CD4-positive, alpha-beta T cell (primary cell): ENCODE measurements around the gene RPL4. TPM values are rescaled to one million over a fixed set of nuclear protein-coding genes. Genes with fewer than 3 reads are reported as not detected.

ENCODE experiments used
- ATAC-seq: fragments of 200-7000 bp; cut with Tn5 transposase; one replicate; pipeline ENCODE4 v1.10.0; 2022; ENCODE audit warnings: mild to moderate bottlenecking; ENCODE audit not compliant: poor library complexity
- CTCF ChIA-PET: fragments of 350-600 bp; sonication (Branson Sonifier 250); formaldehyde crosslinking; loops from one replicate; lab custom pipeline; 2021; ENCODE audit warnings: antibody characterized with exemption, inconsistent platforms; lab: Charles Lee
- POLR2A ChIA-PET: fragments of 350-600 bp; sonication (Branson Sonifier 250); formaldehyde crosslinking; loops from one replicate; lab custom pipeline; 2021; ENCODE audit warnings: antibody characterized with exemption, inconsistent platforms; lab: Charles Lee
- DNase-seq, 14 experiments: peaks; one replicate each; pipeline ENCODE4 v3.0.0-alpha.2; 2013 to 2020; ENCODE audit warnings: mixed read lengths in 2 of 14
- H3K27ac ChIP-seq, 2 donors: one replicate each; pipeline versions ENCODE4 v1.5.1 to v1.7.0; 2013; ENCODE audit warnings: low read length in 2 of 2, low read depth in 1 of 2, mild to moderate bottlenecking in 1 of 2
- H3K27me3 ChIP-seq, 2 experiments: 1 replicate in 1 of 2; 2 replicates in 1 of 2; pipeline versions ENCODE4 v1.6.1 to v1.7.0; 2013; ENCODE audit warnings: low read length in 2 of 2, control low read depth in 1 of 2, mild to moderate bottlenecking in 1 of 2, moderate library complexity in 1 of 2; ENCODE audit not compliant: insufficient read depth in 2 of 2, control insufficient read depth in 1 of 2
- H3K36me3 ChIP-seq: one replicate; pipeline ENCODE4 v1.6.1; 2013; ENCODE audit warnings: low read length, control low read depth; ENCODE audit not compliant: insufficient read depth
- H3K4me1 ChIP-seq: one replicate; pipeline ENCODE4 v1.6.1; 2013; ENCODE audit warnings: low read length, control low read depth; ENCODE audit not compliant: insufficient read depth
- H3K4me3 ChIP-seq: one replicate; pipeline ENCODE4 v1.5.1; 2013; ENCODE audit warnings: mild to moderate bottlenecking, low read length, moderate library complexity
- H3K9me3 ChIP-seq, 2 experiments: 1 replicate in 1 of 2; 2 replicates in 1 of 2; pipeline versions ENCODE4 v1.6.1 to v1.7.0; 2013; ENCODE audit warnings: low read length in 2 of 2, mild to moderate bottlenecking in 2 of 2, control low read depth in 1 of 2, moderate library complexity in 1 of 2; ENCODE audit not compliant: control insufficient read depth in 1 of 2, insufficient read depth in 1 of 2
- H3K27ac Mint-ChIP-seq: one replicate; pipeline ENCODE4 v1.8.0; 2020; ENCODE audit warnings: mixed read lengths
- H3K27me3 Mint-ChIP-seq: one replicate; pipeline ENCODE4 v1.8.0; 2021; ENCODE audit warnings: mixed read lengths
- H3K36me3 Mint-ChIP-seq: one replicate; pipeline ENCODE4 v1.8.0; 2021; ENCODE audit warnings: low read depth, mixed read lengths
- H3K4me1 Mint-ChIP-seq: one replicate; pipeline ENCODE4 v1.8.0; 2021; ENCODE audit warnings: low read depth, mixed read lengths
- H3K4me3 Mint-ChIP-seq: one replicate; pipeline ENCODE4 v1.8.0; 2020; ENCODE audit warnings: mild to moderate bottlenecking, mixed read lengths
- H3K9me3 Mint-ChIP-seq: one replicate; pipeline ENCODE4 v1.8.0; 2020; ENCODE audit warnings: mixed read lengths
- CTCF ChIP-seq: fragments of 200-600 bp; IDR thresholded peaks from one replicate; pipeline ENCODE4 v1.8.0; 2022; ENCODE audit warnings: antibody characterized with exemption, mild to moderate bottlenecking
- intact Hi-C, 2 experiments: fragments of 100-400 bp; cut with DNase I in 1 of 2; cut with micrococcal nuclease in 1 of 2; formaldehyde crosslinking; loops; one replicate each; pipeline versions ENCODE4 v1.15.1 to v1.9.0; 2023 to 2025; cut with DNase I, micrococcal nuclease
- total RNA-seq, 174 experiments: library from RNA in 2 of 174; stranded (reverse) in 2 of 174; gene quantifications; one replicate each; pipeline ENCODE4 v1.2.3 and lab custom pipeline; 2021 to 2026

RPL4 gene
- total RNA-seq, 2 experiments from 2014 or later = 4,558 to 4,627 TPM

- Mint-ChIP-seq H3K4me1 (peaks cover 5% of the 10 kb centered on the region), H3K27ac (peak overlapping the region; percentile 30), H3K9me3 (no peaks in the 10 kb centered on the region), H3K4me3 (no peak overlapping the region), H3K27me3 (no peaks in the 10 kb centered on the region), H3K36me3 (peaks cover 47% of the 10 kb centered on the region)
- H3K4me1 ChIP-seq = no peaks in the 10 kb centered on the region
- no peak for ATAC-seq
- ChIA-PET POLR2A (no interaction called here), CTCF (no interaction called here)
- no peak overlapping the region for H3K4me3 ChIP-seq
- no peak for DNase-seq
- no peak overlapping the region for H3K27ac ChIP-seq
- no peak for TF ChIP-seq CTCF
- peaks cover 61% of the 10 kb centered on the region for H3K36me3 ChIP-seq
- intact Hi-C loops = no loop called here
- H3K27me3 ChIP-seq = no peaks in the 10 kb centered on the region
- no peaks in the 10 kb centered on the region for H3K9me3 ChIP-seq
Measured at GRCh38 chr15:66482539-66482938, 22.1 kb downstream of the RPL4 start.

- no peak for TF ChIP-seq CTCF
- H3K36me3 ChIP-seq = peaks cover 49% of the 10 kb centered on the region
- H3K4me3 ChIP-seq = no peak overlapping the region
- H3K4me1 Mint-ChIP-seq = peaks cover 12% of the 10 kb centered on the region
- H3K27ac Mint-ChIP-seq = no peak overlapping the region
- H3K27me3 ChIP-seq = no peaks in the 10 kb centered on the region
- DNase-seq = no peak
- CTCF ChIA-PET = no interaction called here
- no peaks in the 10 kb centered on the region for H3K9me3 Mint-ChIP-seq
- H3K4me3 Mint-ChIP-seq = no peak overlapping the region
- H3K4me1 ChIP-seq = no peaks in the 10 kb centered on the region
- H3K36me3 Mint-ChIP-seq = peaks cover 41% of the 10 kb centered on the region
- no peak for ATAC-seq
- H3K9me3 ChIP-seq = no peaks in the 10 kb centered on the region
- POLR2A ChIA-PET = interaction anchor here (1.0 to 1.1 kb wide), 2 partner anchors 9 to 95 kb away, joined by 3 to 5 read pairs; partner anchors contain the start of gene MAP2K1
- intact Hi-C loops = no loop called here
- no peaks in the 10 kb centered on the region for H3K27me3 Mint-ChIP-seq
- H3K27ac ChIP-seq = no peak overlapping the region
Measured at GRCh38 chr15:66481107-66481856, 23.4 kb downstream of the RPL4 start.

GRCh38 chr15:66480267-66480666, 24.4 kb downstream of the RPL4 start:
- Mint-ChIP-seq H3K27ac (peak overlapping the region; percentile 5), H3K27me3 (no peaks in the 10 kb centered on the region), H3K4me1 (peaks cover 17% of the 10 kb centered on the region), H3K9me3 (no peaks in the 10 kb centered on the region), H3K36me3 (peaks cover 41% of the 10 kb centered on the region), H3K4me3 (no peak overlapping the region)
- DNase-seq (no peak), ATAC-seq (no peak)
- Histone ChIP-seq H3K4me1 (no peaks in the 10 kb centered on the region), H3K27me3 (no peaks in the 10 kb centered on the region), H3K9me3 (no peaks in the 10 kb centered on the region), H3K4me3 (no peak overlapping the region), H3K27ac (no peak overlapping the region), H3K36me3 (peaks cover 38% of the 10 kb centered on the region)
- ChIA-PET CTCF (no interaction called here), POLR2A (interaction anchor here (1.0 to 1.1 kb wide), 2 partner anchors 8 to 94 kb away, joined by 3 to 5 read pairs; partner anchors contain the start of gene MAP2K1)
- intact Hi-C loops = no loop called here
- no peak for TF ChIP-seq CTCF
